GM19452 (cell line): ENCODE data around the gene MYH8.

ENCODE experiments used
- ATAC-seq: cut with Tn5 transposase; IDR thresholded peaks from one replicate; pipeline ENCODE4 v1.9.1; 2021; ENCODE audit not compliant: unreplicated experiment

Gene MYH8

GRCh38 chr17:10384175-10384574 lies 37.6 kb downstream of the MYH8 start:
- ATAC-seq = no peak

GRCh38 chr17:10380631-10381408 lies 40.9 kb downstream of the MYH8 start:
- no peak for ATAC-seq

- ATAC-seq = no peak
Measured at GRCh38 chr17:10372906-10373305, 48.8 kb downstream of the MYH8 start, which contains the start of gene MYH13. TSS of gene MYH13 (minus strand) at chr17:10373006. CDS start at chr17:10364530, 8,476 bp downstream.

GRCh38 chr17:10370016-10370608 lies 51.6 kb downstream of the MYH8 start:
- no peak for ATAC-seq

- ATAC-seq = no peak
Measured at GRCh38 chr17:10369239-10369638, 52.5 kb downstream of the MYH8 start.

- ATAC-seq = no peak
Measured at GRCh38 chr17:10368561-10368960, 53.2 kb downstream of the MYH8 start.

GRCh38 chr17:10360578-10360977 lies 61.2 kb downstream of the MYH8 start:
- ATAC-seq = no peak

- no peak for ATAC-seq
Measured at GRCh38 chr17:10357768-10358167, 64.0 kb downstream of the MYH8 start.

GRCh38 chr17:10354651-10355050 lies 67.1 kb downstream of the MYH8 start:
- no peak for ATAC-seq

- ATAC-seq = no peak
Measured at GRCh38 chr17:10352893-10353292, 68.9 kb downstream of the MYH8 start.

GRCh38 chr17:10349403-10349802 lies 72.3 kb downstream of the MYH8 start:
- ATAC-seq = no peak

GRCh38 chr17:10344816-10345215 lies 76.9 kb downstream of the MYH8 start:
- ATAC-seq = no peak
